Measurements from ENCODE around the gene HSP90AA1.

GRCh38 chr14:102075155-102075554 lies 11.7 kb downstream of the HSP90AA1 start:
- TF ChIP-seq POLR2A (IDR thresholded peaks at IDR 0.05; ENCODE audit: low read depth, low read length) (no peak), SPI1 (IDR thresholded peaks at IDR 0.05; ENCODE audit: low read depth, low read length) (no peak), POLR2AphosphoS5 (IDR thresholded peaks at IDR 0.05; ENCODE audit: low read depth, low read length) (no peak), TAF1 (IDR thresholded peaks at IDR 0.05; ENCODE audit: low read depth, low read length) (no peak)

Measured in GM12891 (cell line).